22Rv1 (cell line): Measurements from ENCODE around the gene KRTDAP.
A peak's percentile ranks its signal among the peaks of the same experiment; 100 is the strongest.
"Not testable (repeated sequence)": the region's sequence is repeated elsewhere in the genome, so short reads cannot be mapped to it uniquely, and the experiment has no call there.

Experiments
- H3K27ac ChIP-seq: fragments of 450-650 bp; 2 replicates; pipeline ENCODE4 v1.5.1; 2017
- ZFX ChIP-seq: fragments of 450-650 bp; IDR thresholded peaks from 2 replicates; pipeline ENCODE4 v1.6.1; 2017; ENCODE audit warnings: antibody characterized with exemption, borderline replicate concordance
- TF ChIP-seq, protein P1 (sequence below): fragments of 450-650 bp; IDR thresholded peaks from 2 replicates; pipeline ENCODE4 v1.5.1; 2017; ENCODE audit warnings: mild to moderate bottlenecking

The KRTDAP gene

DNA sequence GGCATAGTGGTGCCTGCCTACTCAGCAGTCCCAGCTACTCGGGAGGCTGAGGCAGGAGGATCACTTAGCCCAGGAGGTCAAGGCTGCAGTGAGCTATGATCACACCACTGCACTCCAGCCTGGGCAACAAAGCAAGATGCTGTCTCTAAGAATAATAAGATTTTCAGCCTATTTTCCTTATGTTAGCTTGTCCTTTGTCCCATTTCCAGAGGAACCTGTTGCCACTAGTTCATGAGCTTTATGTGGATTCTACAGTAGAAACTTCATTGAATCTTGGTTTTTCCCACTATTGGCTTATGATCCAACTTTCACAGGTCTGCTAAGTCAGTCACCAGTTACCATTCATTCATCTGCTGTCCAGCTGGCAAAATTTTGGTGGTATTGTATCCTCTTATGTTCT, 24.0 kb downstream of the KRTDAP start:
- TF ChIP-seq, protein P1, sequence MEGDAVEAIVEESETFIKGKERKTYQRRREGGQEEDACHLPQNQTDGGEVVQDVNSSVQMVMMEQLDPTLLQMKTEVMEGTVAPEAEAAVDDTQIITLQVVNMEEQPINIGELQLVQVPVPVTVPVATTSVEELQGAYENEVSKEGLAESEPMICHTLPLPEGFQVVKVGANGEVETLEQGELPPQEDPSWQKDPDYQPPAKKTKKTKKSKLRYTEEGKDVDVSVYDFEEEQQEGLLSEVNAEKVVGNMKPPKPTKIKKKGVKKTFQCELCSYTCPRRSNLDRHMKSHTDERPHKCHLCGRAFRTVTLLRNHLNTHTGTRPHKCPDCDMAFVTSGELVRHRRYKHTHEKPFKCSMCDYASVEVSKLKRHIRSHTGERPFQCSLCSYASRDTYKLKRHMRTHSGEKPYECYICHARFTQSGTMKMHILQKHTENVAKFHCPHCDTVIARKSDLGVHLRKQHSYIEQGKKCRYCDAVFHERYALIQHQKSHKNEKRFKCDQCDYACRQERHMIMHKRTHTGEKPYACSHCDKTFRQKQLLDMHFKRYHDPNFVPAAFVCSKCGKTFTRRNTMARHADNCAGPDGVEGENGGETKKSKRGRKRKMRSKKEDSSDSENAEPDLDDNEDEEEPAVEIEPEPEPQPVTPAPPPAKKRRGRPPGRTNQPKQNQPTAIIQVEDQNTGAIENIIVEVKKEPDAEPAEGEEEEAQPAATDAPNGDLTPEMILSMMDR: no peak
- TF ChIP-seq ZFX: no peak

DNA sequence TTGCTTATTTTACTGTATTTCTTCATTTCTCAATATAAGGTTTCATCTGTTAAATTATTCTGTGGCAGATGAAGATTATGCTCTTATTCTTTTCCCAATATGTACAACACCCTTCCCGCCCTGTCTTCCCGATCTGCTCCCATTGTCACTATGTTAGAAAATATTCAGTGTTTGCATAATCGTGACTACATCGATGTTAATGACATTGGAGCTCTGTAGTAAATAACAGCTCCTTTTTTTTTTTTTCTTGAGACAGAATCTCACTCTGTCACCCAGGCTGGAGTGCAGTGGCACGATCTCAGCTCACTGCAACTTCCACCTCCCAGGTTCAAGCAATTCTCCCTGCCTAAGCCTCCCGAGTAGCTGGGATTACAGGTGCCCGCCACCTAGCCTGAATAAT, 27.3 kb downstream of the KRTDAP start:
- H3K27ac ChIP-seq: not testable (repeated sequence)

More for the DNA sequence above, 24.0 kb downstream of the KRTDAP start:
- no peak overlapping the region for H3K27ac ChIP-seq

DNA sequence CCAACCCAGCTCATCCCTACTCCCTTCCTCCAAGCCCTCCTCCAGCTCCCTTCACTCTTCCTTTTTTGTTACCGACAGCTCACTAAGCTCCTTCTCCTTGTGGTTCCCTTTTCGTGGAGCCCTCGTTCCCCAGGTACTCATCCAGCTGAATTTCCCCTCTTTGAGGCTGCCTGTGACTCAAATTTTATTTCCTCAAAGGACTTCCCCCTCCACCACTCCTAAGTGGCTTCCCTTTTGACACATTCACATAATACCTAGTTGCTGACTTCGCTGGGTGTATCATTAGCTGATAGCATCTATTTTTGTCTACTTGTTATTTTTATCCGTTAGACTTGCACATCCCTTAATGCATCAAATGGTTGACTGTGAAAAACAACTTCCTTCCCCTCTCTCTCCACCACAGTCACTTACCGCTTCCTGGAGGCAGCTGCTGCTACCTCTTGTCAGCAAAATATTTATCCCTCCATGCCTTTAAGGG, 27.7 kb downstream of the KRTDAP start:
- TF ChIP-seq, protein P1: no peak
- no peak for TF ChIP-seq ZFX
- no peak overlapping the region for H3K27ac ChIP-seq

DNA sequence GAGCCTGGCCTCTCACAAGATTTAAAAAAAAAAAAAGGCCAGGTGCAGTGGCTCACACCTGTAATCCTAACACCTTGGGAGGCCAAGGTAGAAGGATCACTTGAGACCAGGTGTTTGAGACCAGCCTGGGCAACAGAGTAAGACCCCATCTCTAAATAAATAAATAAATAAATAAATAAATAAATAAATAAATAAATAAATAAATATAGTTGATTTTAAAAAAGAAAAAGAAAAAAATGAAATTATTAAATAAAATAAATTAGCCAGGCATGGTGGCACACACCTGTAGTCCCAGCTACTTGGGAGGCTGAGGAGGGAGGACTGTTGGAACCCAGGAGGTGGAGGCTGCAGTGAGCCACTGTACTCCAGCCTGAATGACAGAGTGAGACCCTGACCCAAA, 28.5 kb downstream of the KRTDAP start:
- H3K27ac ChIP-seq: not testable (repeated sequence)

DNA sequence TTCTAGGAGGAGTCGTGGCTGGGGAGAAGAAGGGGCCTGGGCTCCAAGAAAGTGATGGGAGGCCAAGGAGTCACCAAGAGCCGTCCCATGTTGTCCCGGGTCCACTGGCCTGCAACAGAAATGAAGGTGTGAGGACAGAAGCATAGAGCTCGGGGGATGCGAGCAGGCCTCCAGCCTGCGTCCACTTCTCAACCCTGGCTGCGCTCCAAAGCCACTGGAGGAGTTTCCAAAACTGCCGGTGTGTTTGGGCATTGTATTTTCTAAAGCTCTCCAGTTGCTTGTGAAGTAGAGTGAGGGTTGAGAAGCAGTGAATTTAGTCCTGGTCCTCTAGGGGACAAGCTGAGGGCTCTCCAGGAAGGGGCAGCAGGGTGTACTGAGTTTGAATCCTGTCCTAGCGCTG, 29.2 kb downstream of the KRTDAP start:
- TF ChIP-seq ZFX: no peak
- TF ChIP-seq, protein P1: no peak
- H3K27ac ChIP-seq: no peak overlapping the region

DNA sequence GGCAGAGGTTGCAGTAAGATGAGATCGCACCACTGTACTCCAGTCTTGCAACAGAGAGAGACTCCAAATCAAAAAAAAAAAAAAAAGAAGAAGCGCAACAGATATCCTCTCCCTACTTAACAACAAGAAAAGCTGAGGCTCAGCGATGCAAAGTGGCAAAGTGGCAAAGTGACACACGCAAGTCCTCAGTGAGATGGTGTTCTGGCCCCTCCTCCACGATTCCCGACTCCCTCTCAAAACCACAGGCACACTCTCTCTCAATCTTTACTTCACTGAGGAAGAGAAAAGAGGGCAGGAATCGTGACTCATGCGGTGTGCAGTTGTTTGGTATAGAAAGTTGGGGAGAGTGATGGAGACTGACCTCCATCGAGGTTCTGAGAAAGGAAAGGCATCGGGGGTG, 29.7 kb downstream of the KRTDAP start:
- H3K27ac ChIP-seq: no peak overlapping the region
- TF ChIP-seq, protein P1: no peak
- no peak for TF ChIP-seq ZFX

DNA sequence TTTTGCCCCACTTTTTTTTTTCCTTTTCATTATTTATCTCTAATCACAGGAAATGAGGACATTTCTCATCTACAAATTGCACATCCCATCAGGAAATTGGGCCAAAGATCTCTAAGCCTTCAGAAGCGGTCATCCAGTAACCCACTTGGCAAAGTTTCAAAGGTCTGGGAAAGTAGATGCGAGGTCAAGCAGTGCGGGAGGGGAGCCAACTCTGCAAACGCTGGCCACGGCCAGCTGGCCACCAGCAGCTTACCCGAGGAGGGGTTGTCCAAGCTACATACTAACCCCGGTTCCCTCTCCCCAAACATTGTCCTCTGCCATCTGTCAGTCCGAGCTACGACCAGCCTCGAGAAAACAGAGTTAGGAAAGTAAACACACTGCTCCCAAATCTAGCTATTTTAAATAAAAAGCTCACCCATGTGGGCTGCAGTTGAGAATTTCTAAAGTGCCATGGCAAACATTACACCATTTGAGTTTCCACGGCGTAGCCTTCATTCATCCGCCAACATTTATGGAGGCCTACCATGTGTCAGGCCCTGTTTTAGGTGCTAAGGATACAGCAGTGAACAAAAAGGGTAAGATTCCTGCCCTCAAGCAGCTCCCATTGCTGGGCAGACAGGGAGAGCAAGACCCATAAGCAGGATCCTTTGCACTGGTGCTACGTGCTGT, 30.7 kb downstream of the KRTDAP start:
- TF ChIP-seq, protein P1: no peak
- TF ChIP-seq ZFX: no peak
- peak overlapping the region; percentile 63 for H3K27ac ChIP-seq

DNA sequence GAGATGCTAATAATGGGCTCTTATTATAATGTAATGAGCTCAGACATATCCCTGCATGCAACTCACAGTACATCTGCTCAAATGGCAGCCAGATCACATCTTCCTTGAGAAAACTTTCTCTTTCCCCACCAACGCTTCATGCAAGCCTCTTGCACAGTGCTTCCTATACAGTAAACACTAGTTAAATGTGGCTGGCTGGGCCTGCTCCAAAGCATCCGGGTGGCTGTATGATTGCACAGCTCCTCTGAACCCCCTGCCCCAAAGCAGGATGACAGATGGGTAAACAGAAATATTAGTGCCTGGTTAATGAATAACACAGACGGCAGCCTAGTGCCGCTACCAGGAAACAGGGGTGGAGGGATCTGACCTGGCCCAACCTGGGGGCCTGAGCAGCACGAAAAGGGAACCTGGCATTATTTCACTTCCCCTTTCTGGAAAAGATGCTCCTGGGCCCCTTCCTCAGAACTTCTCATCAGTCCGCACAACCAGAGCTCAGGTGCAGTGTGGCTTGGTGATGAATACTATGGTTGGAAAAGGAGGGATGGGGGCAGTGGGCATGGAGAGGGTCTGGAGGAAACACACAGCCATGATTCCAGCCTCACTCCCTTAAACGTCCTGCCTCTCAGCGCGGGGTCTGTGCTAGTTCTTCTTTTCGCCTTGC, 31.4 kb downstream of the KRTDAP start:
- peak overlapping the region; percentile 63 for H3K27ac ChIP-seq
- TF ChIP-seq ZFX: no peak
- TF ChIP-seq, protein P1: no peak
